Esophagus muscularis mucosa (tissue), 4 donors: ENCODE measurements around the gene APOC3.

Experiments
- CTCF ChIP-seq, 3 experiments: fragments of 200-600 bp in 2 of 3; fragments of 450-650 bp in 1 of 3; sonication (generic) in 2 of 3; IDR thresholded peaks; one replicate each; pipeline ENCODE4 v1.5.1; 2017 to 2019; ENCODE audit warnings: antibody characterized with exemption in 3 of 3, mild to moderate bottlenecking in 2 of 3, moderate library complexity in 1 of 3
- EP300 ChIP-seq: sonication (generic); formaldehyde crosslinking; IDR thresholded peaks from one replicate; pipeline ENCODE4 v1.6.1; 2017; ENCODE audit warnings: antibody characterized with exemption
- POLR2A ChIP-seq: fragments of 450-650 bp; IDR thresholded peaks from one replicate; pipeline ENCODE4 v1.6.1; 2017; ENCODE audit warnings: antibody characterized with exemption, moderate library complexity, mild to moderate bottlenecking, low read depth

GRCh38 chr11:116835042-116835772, 5.5 kb downstream of the APOC3 start:
- TF ChIP-seq POLR2A (no peak), CTCF (IDR thresholded peaks at IDR 0.05) (no peak), EP300 (no peak)
